ENCODE results near the gene DNAH17. TPM values are rescaled to one million over a fixed set of nuclear protein-coding genes. Genes with fewer than 3 reads are reported as not detected.

Gene DNAH17
- total RNA-seq, 5 donors from 2014 or later (not counting 1 experiment from before 2014, with no cell fraction given) = 0.33 to 1.2 (median 1.1) TPM

GRCh38 chr17:78454346-78454745, 122.8 kb downstream of the DNAH17 start:
- Histone ChIP-seq H3K27me3 (replicated peaks in 1 of 2; ENCODE audit: control insufficient read depth in 2 of 2, extremely low read depth in 1 of 2, insufficient read depth in 2 of 2, low read length in 1 of 2) (peaks cover 0 to 21% of the 10 kb centered on the region in 2 experiments), H3K4me3 (ENCODE audit: control insufficient read depth in 1 of 2, extremely low read depth in 1 of 2, low read length in 1 of 2) (no peak overlapping the region), H3K27ac (ENCODE audit: low read length) (no peak overlapping the region), H3K36me3 (ENCODE audit: control insufficient read depth in 2 of 2, extremely low read depth in 1 of 2, insufficient read depth in 1 of 2, low read length in 1 of 2) (no peaks in the 10 kb centered on the region), H3K4me1 (ENCODE audit: control insufficient read depth in 1 of 2, extremely low read depth in 1 of 2, insufficient read depth in 2 of 2, low read length in 2 of 2) (peaks cover 0 to 5% of the 10 kb centered on the region in 2 experiments), H3K9me3 (no peaks in the 10 kb centered on the region)
- no peak overlapping the region for H3K4me3 Mint-ChIP-seq
- H3K36me3 Mint-ChIP-seq = no peaks in the 10 kb centered on the region
- ATAC-seq (replicated peaks in 1 of 4) (no peak), DNase-seq (no peak)
- ChIA-PET POLR2A (no interaction called here), CTCF (no interaction called here)
- H3K27me3 Mint-ChIP-seq = no peaks in the 10 kb centered on the region
- no peaks in the 10 kb centered on the region for H3K9me3 Mint-ChIP-seq
- peaks cover 0 to 2% (median 0%) of the 10 kb centered on the region in 3 donors for H3K4me1 Mint-ChIP-seq
- H3K27ac Mint-ChIP-seq = no peak overlapping the region
- WGBS (ENCODE audit: insufficient coverage) = 96% methylated on average over 13 of the region's 20 CpGs

GRCh38 chr17:78451753-78452152, 125.4 kb downstream of the DNAH17 start:
- H3K4me3 Mint-ChIP-seq = no peak overlapping the region
- no peak overlapping the region for H3K27ac Mint-ChIP-seq
- no peaks in the 10 kb centered on the region for H3K9me3 ChIP-seq
- 87% methylated on average over 5 of the region's 7 CpGs for WGBS (ENCODE audit: insufficient coverage)
- H3K27me3 ChIP-seq (replicated peaks in 1 of 2; ENCODE audit: control insufficient read depth in 2 of 2, extremely low read depth in 1 of 2, insufficient read depth in 2 of 2, low read length in 1 of 2) = peaks cover 0 to 20% of the 10 kb centered on the region in 2 experiments
- no peaks in the 10 kb centered on the region for H3K36me3 Mint-ChIP-seq
- ChIA-PET POLR2A (no interaction called here), CTCF (no interaction called here)
- H3K4me3 ChIP-seq (ENCODE audit: control insufficient read depth in 1 of 2, extremely low read depth in 1 of 2, low read length in 1 of 2) = no peak overlapping the region
- H3K9me3 Mint-ChIP-seq = no peaks in the 10 kb centered on the region
- H3K27ac ChIP-seq (ENCODE audit: low read length) = no peak overlapping the region
- no peaks in the 10 kb centered on the region for H3K27me3 Mint-ChIP-seq
- ATAC-seq (replicated peaks in 1 of 4) (no peak), DNase-seq (no peak)
- peaks cover 0 to 5% of the 10 kb centered on the region in 2 experiments for H3K4me1 ChIP-seq (ENCODE audit: control insufficient read depth in 1 of 2, extremely low read depth in 1 of 2, insufficient read depth in 2 of 2, low read length in 2 of 2)
- H3K36me3 ChIP-seq (ENCODE audit: control insufficient read depth in 2 of 2, extremely low read depth in 1 of 2, insufficient read depth in 1 of 2, low read length in 1 of 2) = no peaks in the 10 kb centered on the region
- peaks cover 0 to 2% (median 0%) of the 10 kb centered on the region in 3 donors for H3K4me1 Mint-ChIP-seq

- CTCF ChIA-PET = interaction anchor here in 1 of 2 donors (0.6 kb wide), 1 partner anchor 247 kb away, joined by 3 read pairs; no protein-coding TSS in a partner anchor
- WGBS (ENCODE audit: insufficient coverage) = 53% methylated on average over 17 of the region's 20 CpGs
- no peak for ATAC-seq (replicated peaks in 1 of 4)
- Mint-ChIP-seq H3K4me1 (peaks cover 0 to 4% (median 0%) of the 10 kb centered on the region in 3 donors), H3K27me3 (no peaks in the 10 kb centered on the region), H3K36me3 (no peaks in the 10 kb centered on the region), H3K27ac (no peak overlapping the region), H3K9me3 (no peaks in the 10 kb centered on the region), H3K4me3 (no peak overlapping the region)
- Histone ChIP-seq H3K27ac (ENCODE audit: low read length) (no peak overlapping the region), H3K36me3 (ENCODE audit: control insufficient read depth in 2 of 2, extremely low read depth in 1 of 2, insufficient read depth in 1 of 2, low read length in 1 of 2) (no peaks in the 10 kb centered on the region), H3K4me1 (ENCODE audit: control insufficient read depth in 1 of 2, extremely low read depth in 1 of 2, insufficient read depth in 2 of 2, low read length in 2 of 2) (peaks cover 0 to 5% of the 10 kb centered on the region in 2 experiments), H3K27me3 (replicated peaks in 1 of 2; ENCODE audit: control insufficient read depth in 2 of 2, extremely low read depth in 1 of 2, insufficient read depth in 2 of 2, low read length in 1 of 2) (peaks cover 0 to 16% of the 10 kb centered on the region in 2 experiments), H3K4me3 (ENCODE audit: control insufficient read depth in 1 of 2, extremely low read depth in 1 of 2, low read length in 1 of 2) (no peak overlapping the region), H3K9me3 (no peaks in the 10 kb centered on the region)
- no peak for DNase-seq
- POLR2A ChIA-PET = no interaction called here
These were observed 126.4 kb downstream of the DNAH17 start for GRCh38 chr17:78450696-78451345.

- peaks cover 0 to 5% of the 10 kb centered on the region in 2 experiments for H3K4me1 ChIP-seq (ENCODE audit: control insufficient read depth in 1 of 2, extremely low read depth in 1 of 2, insufficient read depth in 2 of 2, low read length in 2 of 2)
- no peak overlapping the region for H3K4me3 ChIP-seq (ENCODE audit: control insufficient read depth in 1 of 2, extremely low read depth in 1 of 2, low read length in 1 of 2)
- ChIA-PET CTCF (interaction anchor here in 1 of 2 donors (0.6 kb wide), 1 partner anchor 247 kb away, joined by 3 read pairs; no protein-coding TSS in a partner anchor), POLR2A (no interaction called here)
- H3K36me3 ChIP-seq (ENCODE audit: control insufficient read depth in 2 of 2, extremely low read depth in 1 of 2, insufficient read depth in 1 of 2, low read length in 1 of 2) = no peaks in the 10 kb centered on the region
- H3K27ac ChIP-seq (ENCODE audit: low read length) = no peak overlapping the region
- H3K9me3 ChIP-seq = no peaks in the 10 kb centered on the region
- DNase-seq (no peak), ATAC-seq (replicated peaks in 1 of 4) (no peak)
- Mint-ChIP-seq H3K9me3 (no peaks in the 10 kb centered on the region), H3K4me3 (no peak overlapping the region), H3K27me3 (no peaks in the 10 kb centered on the region), H3K36me3 (no peaks in the 10 kb centered on the region), H3K27ac (no peak overlapping the region), H3K4me1 (peaks cover 0 to 4% (median 0%) of the 10 kb centered on the region in 3 donors)
- H3K27me3 ChIP-seq (replicated peaks in 1 of 2; ENCODE audit: control insufficient read depth in 2 of 2, extremely low read depth in 1 of 2, insufficient read depth in 2 of 2, low read length in 1 of 2) = peaks cover 0 to 20% of the 10 kb centered on the region in 2 experiments
- 94% methylated on average over 10 of the region's 14 CpGs for WGBS (ENCODE audit: insufficient coverage)
These were observed 127.1 kb downstream of the DNAH17 start for GRCh38 chr17:78449983-78450595.

GRCh38 chr17:78448356-78448993, 128.7 kb downstream of the DNAH17 start:
- POLR2A ChIA-PET = no interaction called here
- no peak overlapping the region for H3K27ac Mint-ChIP-seq
- no peaks in the 10 kb centered on the region for H3K27me3 Mint-ChIP-seq
- DNase-seq = no peak
- Histone ChIP-seq H3K4me3 (ENCODE audit: control insufficient read depth in 1 of 2, extremely low read depth in 1 of 2, low read length in 1 of 2) (no peak overlapping the region), H3K9me3 (no peaks in the 10 kb centered on the region), H3K27ac (ENCODE audit: low read length) (no peak overlapping the region), H3K4me1 (ENCODE audit: control insufficient read depth in 1 of 2, extremely low read depth in 1 of 2, insufficient read depth in 2 of 2, low read length in 2 of 2) (peaks cover 0 to 5% of the 10 kb centered on the region in 2 experiments), H3K27me3 (replicated peaks in 1 of 2; ENCODE audit: control insufficient read depth in 2 of 2, extremely low read depth in 1 of 2, insufficient read depth in 2 of 2, low read length in 1 of 2) (peaks cover 0 to 27% of the 10 kb centered on the region in 2 experiments), H3K36me3 (ENCODE audit: control insufficient read depth in 2 of 2, extremely low read depth in 1 of 2, insufficient read depth in 1 of 2, low read length in 1 of 2) (no peaks in the 10 kb centered on the region)
- ATAC-seq (replicated peaks in 1 of 4) = no peak
- H3K9me3 Mint-ChIP-seq = no peaks in the 10 kb centered on the region
- no peak overlapping the region for H3K4me3 Mint-ChIP-seq
- H3K36me3 Mint-ChIP-seq = no peaks in the 10 kb centered on the region
- CTCF ChIA-PET = no interaction called here
- WGBS (ENCODE audit: insufficient coverage) = 100% methylated on average over 1 of the region's 5 CpGs
- peaks cover 0 to 4% (median 0%) of the 10 kb centered on the region in 3 donors for H3K4me1 Mint-ChIP-seq

- H3K4me3 Mint-ChIP-seq = no peak overlapping the region
- H3K27ac Mint-ChIP-seq = no peak overlapping the region
- H3K36me3 Mint-ChIP-seq = no peaks in the 10 kb centered on the region
- no peak overlapping the region for H3K27ac ChIP-seq (ENCODE audit: low read length)
- DNase-seq (no peak), ATAC-seq (replicated peaks in 1 of 4) (no peak)
- peaks cover 0 to 31% of the 10 kb centered on the region in 2 experiments for H3K27me3 ChIP-seq (replicated peaks in 1 of 2; ENCODE audit: control insufficient read depth in 2 of 2, extremely low read depth in 1 of 2, insufficient read depth in 2 of 2, low read length in 1 of 2)
- ChIA-PET POLR2A (no interaction called here), CTCF (interaction anchor here in 1 of 2 donors (0.6 kb wide), 2 partner anchors 429 to 448 kb away, joined by 6 to 7 read pairs; no protein-coding TSS in a partner anchor)
- no peak overlapping the region for H3K4me3 ChIP-seq (ENCODE audit: control insufficient read depth in 1 of 2, extremely low read depth in 1 of 2, low read length in 1 of 2)
- peaks cover 0 to 5% of the 10 kb centered on the region in 2 experiments for H3K4me1 ChIP-seq (ENCODE audit: control insufficient read depth in 1 of 2, extremely low read depth in 1 of 2, insufficient read depth in 2 of 2, low read length in 2 of 2)
- no peaks in the 10 kb centered on the region for H3K36me3 ChIP-seq (ENCODE audit: control insufficient read depth in 2 of 2, extremely low read depth in 1 of 2, insufficient read depth in 1 of 2, low read length in 1 of 2)
- H3K4me1 Mint-ChIP-seq = peaks cover 0 to 4% (median 0%) of the 10 kb centered on the region in 3 donors
- no peaks in the 10 kb centered on the region for H3K27me3 Mint-ChIP-seq
- WGBS (ENCODE audit: insufficient coverage) = 81% methylated on average over 5 of the region's 7 CpGs
- H3K9me3 ChIP-seq = no peaks in the 10 kb centered on the region
- H3K9me3 Mint-ChIP-seq = no peaks in the 10 kb centered on the region
These were observed 130.4 kb downstream of the DNAH17 start for GRCh38 chr17:78446833-78447232.

Measured in T-cell (primary cell).